GM15510 (cell line): ENCODE data around the gene STARD10.

Experiments used
- POLR2A ChIP-seq: IDR thresholded peaks from 3 replicates; pipeline ENCODE4 v1.6.1; 2011; ENCODE audit warnings: borderline replicate concordance; ENCODE audit not compliant: insufficient read length; ENCODE audit errors: extremely low read depth

STARD10 gene

DNA sequence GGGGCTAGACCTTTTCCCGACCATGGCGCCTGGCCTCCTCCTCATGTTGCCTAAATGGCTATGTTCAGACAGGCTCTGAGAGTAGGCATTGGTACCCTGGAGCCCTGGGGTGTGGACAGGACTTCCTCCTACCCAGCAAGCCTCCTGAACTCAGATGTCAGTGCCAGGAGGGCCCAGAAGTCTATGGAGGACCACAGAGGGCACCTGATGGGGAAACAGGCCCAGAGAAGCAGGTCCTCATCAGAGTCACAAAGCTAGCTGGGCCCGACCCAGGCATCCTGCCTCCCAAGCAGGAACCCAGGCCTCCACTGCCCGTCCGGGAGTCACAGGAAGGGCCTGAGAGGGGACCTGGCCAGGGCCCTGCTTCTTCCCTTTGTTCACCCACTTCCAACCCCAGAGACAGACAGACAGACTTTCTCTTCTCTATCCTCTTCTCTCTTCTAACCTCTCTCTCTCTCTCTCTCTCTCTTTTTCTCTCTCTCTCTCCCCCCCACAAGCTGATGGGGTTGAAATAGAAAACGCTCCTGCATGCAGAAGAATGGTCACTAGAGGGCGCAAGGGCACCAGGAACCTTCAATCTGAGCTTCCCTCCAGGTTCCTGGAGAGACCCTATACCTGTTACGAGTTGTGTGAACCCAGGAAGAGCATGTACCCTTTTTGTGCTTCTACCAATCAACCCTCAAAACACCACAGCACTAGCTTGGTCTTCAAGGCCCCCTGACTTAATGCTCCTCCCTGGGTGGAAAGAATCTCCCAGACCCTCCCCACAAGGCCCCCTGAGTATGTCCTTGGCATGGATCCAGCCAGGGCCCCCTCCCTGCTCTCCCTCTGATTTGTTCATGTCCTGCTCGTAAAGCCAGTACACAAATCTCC lies 68.8 kb downstream of the STARD10 start:
- TF ChIP-seq POLR2A = no peak

GRCh38 chr11:72724021-72724551 lies 69.8 kb downstream of the STARD10 start:
- TF ChIP-seq POLR2A = no peak

DNA sequence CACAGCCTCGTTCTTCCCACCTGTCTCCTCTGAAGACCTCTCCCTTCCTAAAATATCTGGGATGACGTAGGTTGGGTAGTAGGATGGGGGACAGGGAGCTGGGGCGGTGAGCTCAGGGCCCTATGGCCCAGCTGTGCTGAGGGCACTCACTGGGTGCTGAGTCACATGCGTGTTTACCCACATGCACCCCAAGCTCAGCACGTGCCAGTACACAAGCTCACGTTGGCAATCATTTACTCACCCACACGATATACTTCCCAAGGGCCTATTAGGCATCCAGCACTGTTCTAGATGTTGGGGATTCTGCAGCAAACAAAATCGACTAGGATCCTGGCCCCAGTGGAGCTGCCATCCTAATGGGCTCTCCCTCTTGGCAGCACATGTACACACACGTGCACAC lies 70.3 kb downstream of the STARD10 start:
- no peak for TF ChIP-seq POLR2A

DNA sequence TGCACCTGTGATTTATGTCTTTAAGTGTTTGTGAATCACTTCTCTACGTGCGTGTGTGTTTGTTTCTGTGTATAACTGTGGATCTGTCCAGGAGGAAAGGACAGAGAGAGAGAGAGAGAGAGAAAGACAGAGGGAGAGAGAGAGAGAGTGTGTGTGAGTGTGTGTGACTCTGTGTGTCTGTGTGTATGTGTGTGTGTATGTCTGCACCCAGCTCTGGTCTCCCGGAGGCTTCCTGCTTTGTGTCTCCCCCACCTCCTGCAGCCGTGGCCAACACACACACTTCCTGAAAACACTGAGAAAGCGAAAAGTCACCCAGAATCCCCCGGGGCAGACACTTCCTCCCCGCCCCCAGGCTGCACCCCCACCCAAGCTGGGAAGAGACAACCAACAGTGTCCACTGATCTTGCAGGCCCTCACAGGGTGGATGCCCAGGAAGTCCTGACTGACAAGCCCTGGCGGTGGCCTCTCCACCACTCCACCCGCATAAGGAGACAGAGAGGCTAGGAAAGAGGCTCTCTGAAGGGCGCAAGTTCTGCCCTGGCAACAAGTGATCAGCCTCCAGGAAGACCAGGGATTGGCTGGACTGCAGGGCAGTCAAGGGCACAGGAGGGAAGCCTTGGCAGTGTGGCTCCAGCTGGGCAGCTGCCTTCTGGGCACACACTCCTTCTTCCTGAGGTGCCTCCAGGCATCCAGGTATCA lies 71.6 kb downstream of the STARD10 start:
- TF ChIP-seq POLR2A = peak; percentile 66

GRCh38 chr11:72721689-72722049 lies 72.2 kb downstream of the STARD10 start:
- TF ChIP-seq POLR2A = no peak

DNA sequence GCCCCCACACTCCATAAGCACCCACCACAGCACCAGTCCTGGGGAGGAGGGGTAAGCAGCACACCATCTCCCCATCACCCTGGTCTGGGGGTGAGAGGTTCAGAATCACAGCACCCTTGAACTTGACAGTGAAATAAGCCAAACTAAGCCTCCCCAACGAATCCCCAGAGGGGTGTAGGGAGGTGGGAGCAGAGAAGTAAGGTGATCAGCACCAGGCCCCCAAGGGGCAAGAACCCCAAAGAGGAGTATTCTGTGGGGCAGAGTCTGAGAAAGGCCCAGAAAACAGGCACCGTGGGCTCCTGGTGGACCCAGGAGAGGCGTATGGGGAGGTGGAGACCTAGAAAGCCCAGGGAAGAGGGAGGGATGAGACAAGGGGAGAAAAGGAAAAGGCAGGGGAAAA lies 72.6 kb downstream of the STARD10 start:
- TF ChIP-seq POLR2A = no peak

DNA sequence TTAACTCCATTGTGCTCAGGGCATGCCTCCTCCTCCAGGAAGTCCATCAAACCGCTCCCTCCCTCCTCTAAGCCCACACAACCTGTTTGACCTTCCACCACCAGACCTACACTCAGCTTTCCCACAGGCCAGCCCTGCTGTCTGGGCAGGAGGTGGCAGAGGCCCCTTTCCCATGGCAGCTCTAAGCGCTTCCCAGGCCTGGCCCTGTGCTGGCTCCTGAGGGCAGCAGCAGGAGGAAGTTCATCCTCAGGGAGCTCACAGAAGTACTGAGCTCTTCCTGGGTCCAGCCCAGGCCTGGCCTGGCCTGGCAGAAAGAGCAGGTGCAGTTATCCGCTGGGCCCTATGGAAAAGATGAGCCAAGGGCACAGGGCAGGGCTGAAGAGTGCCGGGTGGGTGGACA lies 73.1 kb downstream of the STARD10 start:
- TF ChIP-seq POLR2A = no peak

- TF ChIP-seq POLR2A = no peak
These were observed 73.8 kb downstream of the STARD10 start for GRCh38 chr11:72720047-72720446.

DNA sequence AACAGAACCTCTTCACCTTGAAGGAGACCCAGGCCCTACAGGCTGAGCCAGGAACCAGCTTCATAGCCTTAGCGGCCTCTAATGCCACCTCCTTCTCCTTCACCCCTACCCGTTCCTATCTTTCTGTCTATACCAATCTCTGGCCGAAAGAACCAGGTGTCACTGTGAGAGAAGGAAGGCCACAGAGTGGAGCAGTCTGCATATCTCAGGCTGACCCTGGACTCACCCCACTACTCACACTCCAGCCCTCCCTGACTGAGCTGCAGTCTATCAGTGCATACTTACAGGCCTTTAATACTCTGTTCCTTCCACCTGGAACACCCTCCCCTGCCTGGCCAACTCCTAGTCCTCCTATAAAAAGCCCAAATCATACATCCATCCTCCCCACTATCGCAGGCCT lies 74.3 kb downstream of the STARD10 start:
- TF ChIP-seq POLR2A = no peak

DNA sequence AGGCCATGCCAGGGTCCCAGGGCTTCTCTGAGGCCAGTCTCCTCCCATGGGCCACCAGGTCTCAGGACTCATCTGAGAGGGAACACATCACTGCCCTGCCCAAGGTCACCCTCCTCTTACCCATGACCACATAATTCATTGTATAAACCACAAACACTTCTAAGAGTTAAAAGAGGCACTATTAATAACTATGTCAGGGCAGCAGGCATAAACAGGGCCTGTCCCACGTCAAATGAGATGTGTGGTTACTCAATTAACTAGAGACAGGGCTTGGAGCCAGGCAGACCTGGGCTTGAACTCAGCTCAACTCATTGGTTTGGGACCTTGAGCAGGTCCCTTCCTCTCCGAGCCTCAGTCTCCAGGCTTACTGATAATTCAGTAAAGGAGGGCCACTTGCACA lies 74.7 kb downstream of the STARD10 start:
- no peak for TF ChIP-seq POLR2A

DNA sequence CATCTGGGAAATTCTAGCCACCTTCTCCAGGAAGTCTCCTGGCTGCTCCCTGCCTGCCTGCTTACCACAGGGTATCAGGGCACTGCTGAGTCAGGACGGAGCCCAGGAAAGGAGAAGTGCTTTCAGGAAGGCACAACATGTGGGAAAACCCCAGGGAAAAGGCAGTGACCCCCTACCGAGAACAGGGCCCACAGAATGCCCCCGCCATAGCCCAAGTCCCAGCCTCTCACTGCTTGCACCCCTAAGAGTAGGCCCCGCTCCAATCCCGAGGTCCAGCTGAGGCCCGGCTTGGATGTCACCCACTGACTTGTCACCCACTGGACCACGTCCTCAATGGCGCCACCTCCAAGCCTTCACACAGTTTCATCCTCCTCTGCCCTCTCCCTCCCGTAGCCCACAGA lies 75.7 kb downstream of the STARD10 start:
- no peak for TF ChIP-seq POLR2A

DNA sequence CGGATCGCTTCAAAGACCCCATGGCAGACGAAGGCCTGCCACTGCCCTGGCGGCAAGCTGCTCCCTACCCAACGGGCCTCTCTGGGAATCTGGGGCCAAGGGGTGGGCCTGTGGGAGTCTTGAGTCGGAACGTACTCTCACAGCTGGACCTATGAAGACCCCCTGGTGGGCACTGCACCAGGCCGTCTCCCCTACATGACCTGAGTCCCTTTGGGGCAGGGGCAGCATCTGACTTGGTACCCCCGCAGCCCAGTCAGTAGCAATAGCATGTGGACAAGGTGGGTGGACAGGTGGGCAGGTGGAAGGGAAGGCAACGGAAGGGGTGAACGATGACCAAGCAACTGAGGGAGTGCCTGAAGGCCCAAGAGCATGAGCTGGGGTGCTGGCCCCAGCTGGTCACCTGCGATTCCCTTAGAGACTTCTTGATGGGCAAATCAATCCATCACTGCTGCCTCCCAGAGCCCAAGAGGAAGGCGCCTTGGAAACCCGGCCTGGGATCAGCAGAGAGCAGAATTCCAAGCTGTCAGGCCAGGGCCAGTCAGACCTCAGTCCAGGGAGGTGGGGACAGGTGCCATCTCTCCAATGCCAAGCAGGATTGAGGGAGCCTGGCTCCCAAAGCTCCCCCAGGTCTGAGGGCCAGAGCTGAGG lies 76.9 kb downstream of the STARD10 start:
- no peak for TF ChIP-seq POLR2A

- no peak for TF ChIP-seq POLR2A
These were observed 77.6 kb downstream of the STARD10 start for GRCh38 chr11:72716290-72716689.

- no peak for TF ChIP-seq POLR2A
These were observed 81.0 kb downstream of the STARD10 start for GRCh38 chr11:72712841-72713240.

- no peak for TF ChIP-seq POLR2A
These were observed 81.6 kb downstream of the STARD10 start for GRCh38 chr11:72712168-72712751.
